CD4-positive, alpha-beta memory T cell (primary cell): ENCODE measurements around the gene RTP3. TPM values are rescaled to one million over a fixed set of nuclear protein-coding genes. Genes with fewer than 3 reads are reported as not detected.
"Not testable (repeated sequence)": the region's sequence is repeated elsewhere in the genome, so short reads cannot be mapped to it uniquely, and the experiment has no call there.

ENCODE experiments used
- CTCF ChIA-PET: fragments of 350-600 bp; sonication (Branson Sonifier 250); formaldehyde crosslinking; loops from one replicate; lab custom pipeline; 2021; ENCODE audit warnings: inconsistent platforms; ENCODE audit not compliant: partially characterized antibody; lab: Charles Lee
- POLR2A ChIA-PET: fragments of 350-600 bp; sonication (Branson Sonifier 250); formaldehyde crosslinking; loops from one replicate; lab custom pipeline; 2021; ENCODE audit not compliant: partially characterized antibody; lab: Charles Lee
- DNase-seq, 5 donors: peaks; one replicate each; pipeline versions ENCODE4 v3.0.0 to v3.0.0-alpha.2; 2020 to 2022; ENCODE audit warnings: mixed read lengths in 1 of 5
- H3K27ac ChIP-seq: one replicate; pipeline ENCODE4 v1.7.0; 2013; ENCODE audit warnings: low read depth, low read length
- H3K27me3 ChIP-seq: 2 replicates; pipeline ENCODE4 v1.7.0; 2013; ENCODE audit warnings: mild to moderate bottlenecking, low read length, moderate library complexity; ENCODE audit not compliant: insufficient read depth
- H3K36me3 ChIP-seq: 2 replicates; pipeline ENCODE4 v1.7.0; 2013; ENCODE audit warnings: mild to moderate bottlenecking, low read length, moderate library complexity; ENCODE audit not compliant: insufficient read depth
- H3K4me1 ChIP-seq: 2 replicates; pipeline ENCODE4 v1.7.0; 2013; ENCODE audit warnings: mild to moderate bottlenecking, low read length, moderate library complexity; ENCODE audit not compliant: insufficient read depth
- H3K4me3 ChIP-seq, 2 donors: one replicate each; pipeline ENCODE4 v1.7.0; 2013; ENCODE audit warnings: low read length in 2 of 2, mild to moderate bottlenecking in 1 of 2
- H3K9me3 ChIP-seq, 2 donors: one replicate each; pipeline ENCODE4 v1.7.0; 2013; ENCODE audit warnings: low read length in 2 of 2, control low read depth in 1 of 2; ENCODE audit not compliant: control insufficient read depth in 1 of 2
- H3K27ac Mint-ChIP-seq, 7 donors: one replicate each; pipeline ENCODE4 v1.8.0; 2020 to 2021; ENCODE audit warnings: mixed read lengths in 7 of 7, mild to moderate bottlenecking in 6 of 7, inconsistent platforms in 3 of 7, moderate library complexity in 3 of 7
- H3K27me3 Mint-ChIP-seq, 2 donors: one replicate each; pipeline ENCODE4 v1.8.0; 2020 to 2021; ENCODE audit warnings: mixed read lengths in 2 of 2
- H3K36me3 Mint-ChIP-seq, 2 donors: one replicate each; pipeline ENCODE4 v1.8.0; 2020 to 2021; ENCODE audit warnings: mixed read lengths in 2 of 2, inconsistent platforms in 1 of 2, mild to moderate bottlenecking in 1 of 2
- H3K4me1 Mint-ChIP-seq, 4 donors: one replicate each; pipeline ENCODE4 v1.8.0; 2020 to 2021; ENCODE audit warnings: mixed read lengths in 4 of 4, mild to moderate bottlenecking in 1 of 4
- H3K4me3 Mint-ChIP-seq, 8 donors: one replicate each; pipeline ENCODE4 v1.8.0; 2020 to 2021; ENCODE audit warnings: mixed read lengths in 8 of 8, mild to moderate bottlenecking in 7 of 8, moderate library complexity in 6 of 8, inconsistent platforms in 3 of 8
- H3K9me3 Mint-ChIP-seq, 8 donors: one replicate each; pipeline ENCODE4 v1.8.0; 2020 to 2021; ENCODE audit warnings: mixed read lengths in 8 of 8, mild to moderate bottlenecking in 5 of 8, inconsistent platforms in 3 of 8, moderate library complexity in 1 of 8
- intact Hi-C: fragments of 100-400 bp; cut with micrococcal nuclease; formaldehyde crosslinking; loops from one replicate; pipeline ENCODE4 v1.15.1; 2023
- polyA plus RNA-seq, 2 donors: library from polyadenylated mRNA; unstranded; fragments of 300-500 nt; fragmentation: Illumina TruSeq; gene quantifications; one replicate each; pipeline ENCODE4 v1.2.3, GENCODE V29; 2021
- total RNA-seq, 2 experiments: library from RNA; stranded (reverse); gene quantifications; one replicate each; pipeline ENCODE4 v1.2.3, GENCODE V29; 2021

RTP3 gene
- total and polyA plus RNA-seq, 4 experiments from 2014 or later, result not detected

GRCh38 chr3:46544771-46545503 lies 47.2 kb downstream of the RTP3 start:
- H3K27ac Mint-ChIP-seq, result no peak overlapping the region
- H3K27me3 Mint-ChIP-seq, result no peaks in the 10 kb centered on the region
- peaks cover 11 to 33% (median 23%) of the 10 kb centered on the region in 4 donors for H3K4me1 Mint-ChIP-seq
- intact Hi-C loops, result no loop called here
- H3K4me1 ChIP-seq, result peaks cover 29% of the 10 kb centered on the region
- CTCF ChIA-PET, result interaction anchor here (7.4 kb wide), 1 partner anchor 55 kb away, joined by 55 read pairs; no protein-coding TSS in a partner anchor
- H3K4me3 ChIP-seq, result no peak overlapping the region
- H3K4me3 Mint-ChIP-seq, result no peak overlapping the region
- POLR2A ChIA-PET, result no interaction called here
- no peaks in the 10 kb centered on the region for H3K27me3 ChIP-seq
- no peak for DNase-seq
- H3K36me3 ChIP-seq, result no peaks in the 10 kb centered on the region
- no peak overlapping the region for H3K27ac ChIP-seq
- H3K9me3 Mint-ChIP-seq, result no peaks in the 10 kb centered on the region
- no peaks in the 10 kb centered on the region for H3K9me3 ChIP-seq
- H3K36me3 Mint-ChIP-seq, result no peaks in the 10 kb centered on the region

- Mint-ChIP-seq H3K9me3 (no peaks in the 10 kb centered on the region), H3K4me1 (peaks cover 8 to 25% (median 18%) of the 10 kb centered on the region in 4 donors), H3K36me3 (no peaks in the 10 kb centered on the region), H3K4me3 (no peak overlapping the region), H3K27ac (peak overlapping the region in 1 of 7 donors; percentile 42), H3K27me3 (peaks cover 0 to 2% of the 10 kb centered on the region in 2 donors)
- Histone ChIP-seq H3K36me3 (no peaks in the 10 kb centered on the region), H3K27me3 (no peaks in the 10 kb centered on the region), H3K4me3 (no peak overlapping the region), H3K9me3 (no peaks in the 10 kb centered on the region), H3K4me1 (peaks cover 20% of the 10 kb centered on the region), H3K27ac (no peak overlapping the region)
- ChIA-PET CTCF (interaction anchor here (1.1 to 7.4 kb wide), 2 partner anchors 12 to 56 kb away, joined by 3 to 55 read pairs; no protein-coding TSS in a partner anchor), POLR2A (no interaction called here)
- intact Hi-C loops, result no loop called here
- DNase-seq, result no peak
Measured at GRCh38 chr3:46545818-46546630, 48.2 kb downstream of the RTP3 start.

- H3K27me3 Mint-ChIP-seq, result peaks cover 0 to 2% of the 10 kb centered on the region in 2 donors
- Histone ChIP-seq H3K27ac (no peak overlapping the region), H3K4me3 (no peak overlapping the region), H3K4me1 (peaks cover 13% of the 10 kb centered on the region), H3K36me3 (no peaks in the 10 kb centered on the region), H3K9me3 (no peaks in the 10 kb centered on the region), H3K27me3 (no peaks in the 10 kb centered on the region)
- DNase-seq, result no peak
- no peak overlapping the region for H3K27ac Mint-ChIP-seq
- no peak overlapping the region for H3K4me3 Mint-ChIP-seq
- CTCF ChIA-PET, result interaction anchor here (1.1 to 7.4 kb wide), 2 partner anchors 12 to 57 kb away, joined by 3 to 55 read pairs; no protein-coding TSS in a partner anchor
- intact Hi-C loops, result no loop called here
- H3K36me3 Mint-ChIP-seq, result no peaks in the 10 kb centered on the region
- H3K9me3 Mint-ChIP-seq, result peaks cover 0 to 2% (median 0%) of the 10 kb centered on the region in 8 donors
- H3K4me1 Mint-ChIP-seq, result peaks cover 7 to 22% (median 16%) of the 10 kb centered on the region in 4 donors
- POLR2A ChIA-PET, result no interaction called here
Measured at GRCh38 chr3:46546896-46547440, 49.2 kb downstream of the RTP3 start.

- H3K4me3 Mint-ChIP-seq, DNase-seq, H3K9me3 ChIP-seq, H3K27me3 Mint-ChIP-seq, H3K36me3 ChIP-seq, intact Hi-C loops, H3K36me3 Mint-ChIP-seq, H3K27me3 ChIP-seq, H3K4me1 ChIP-seq, H3K4me3 ChIP-seq, H3K9me3 Mint-ChIP-seq, H3K27ac ChIP-seq: not testable (repeated sequence)
- ChIA-PET CTCF (interaction anchor here (0.9 to 7.4 kb wide), 3 partner anchors 10 to 59 kb away, joined by 4 to 55 read pairs (median 15); no protein-coding TSS in a partner anchor), POLR2A (interaction anchor here (3.2 kb wide), 1 partner anchor 10 kb away, joined by 12 read pairs; no protein-coding TSS in a partner anchor)
- H3K27ac Mint-ChIP-seq, result peak overlapping the region in 1 of 7 donors; percentile 17
- peaks cover 7 to 14% (median 9%) of the 10 kb centered on the region in 4 donors for H3K4me1 Mint-ChIP-seq
Measured at GRCh38 chr3:46548611-46549010, 50.8 kb downstream of the RTP3 start.

GRCh38 chr3:46549408-46549904 lies 51.7 kb downstream of the RTP3 start:
- intact Hi-C loops, result no loop called here
- H3K4me1 ChIP-seq, result peaks cover 9% of the 10 kb centered on the region
- Mint-ChIP-seq H3K9me3 (peaks cover 0 to 2% (median 0%) of the 10 kb centered on the region in 8 donors), H3K36me3 (no peaks in the 10 kb centered on the region), H3K4me3 (no peak overlapping the region), H3K27ac (peak overlapping the region in 1 of 7 donors; percentile 82), H3K4me1 (peaks cover 7 to 14% (median 9%) of the 10 kb centered on the region in 4 donors), H3K27me3 (peaks cover 0 to 5% of the 10 kb centered on the region in 2 donors)
- H3K27me3 ChIP-seq, result no peaks in the 10 kb centered on the region
- H3K9me3 ChIP-seq, result no peaks in the 10 kb centered on the region
- H3K4me3 ChIP-seq, result no peak overlapping the region
- H3K27ac ChIP-seq, result no peak overlapping the region
- ChIA-PET CTCF (interaction anchor here (1.6 to 7.4 kb wide), 4 partner anchors 9 to 80 kb away, joined by 6 to 55 read pairs (median 12); no protein-coding TSS in a partner anchor), POLR2A (interaction anchor here (0.9 to 3.2 kb wide), 2 partner anchors 9 to 11 kb away, joined by 3 to 12 read pairs; no protein-coding TSS in a partner anchor)
- DNase-seq, result no peak
- H3K36me3 ChIP-seq, result no peaks in the 10 kb centered on the region

GRCh38 chr3:46549989-46550388 lies 52.2 kb downstream of the RTP3 start:
- ChIA-PET CTCF (interaction anchor here (1.6 to 7.4 kb wide), 4 partner anchors 8 to 80 kb away, joined by 6 to 55 read pairs (median 12); no protein-coding TSS in a partner anchor), POLR2A (interaction anchor here (0.9 to 3.2 kb wide), 2 partner anchors 10 to 11 kb away, joined by 3 to 12 read pairs; no protein-coding TSS in a partner anchor)
- no peak overlapping the region for H3K4me3 ChIP-seq
- no peak for DNase-seq
- H3K27me3 Mint-ChIP-seq, result peaks cover 0 to 5% of the 10 kb centered on the region in 2 donors
- H3K36me3 ChIP-seq, result no peaks in the 10 kb centered on the region
- intact Hi-C loops, result no loop called here
- H3K9me3 ChIP-seq, result no peaks in the 10 kb centered on the region
- peaks cover 9% of the 10 kb centered on the region for H3K4me1 ChIP-seq
- H3K27me3 ChIP-seq, result no peaks in the 10 kb centered on the region
- H3K36me3 Mint-ChIP-seq, result no peaks in the 10 kb centered on the region
- H3K4me3 Mint-ChIP-seq, result no peak overlapping the region
- H3K4me1 Mint-ChIP-seq, result peaks cover 8 to 14% (median 9%) of the 10 kb centered on the region in 4 donors
- no peak overlapping the region for H3K27ac ChIP-seq
- no peak overlapping the region for H3K27ac Mint-ChIP-seq
- H3K9me3 Mint-ChIP-seq, result peaks cover 0 to 2% (median 0%) of the 10 kb centered on the region in 8 donors
